GM19043 (cell line): ENCODE measurements around the gene PANX2.

Source experiments
- ATAC-seq: cut with Tn5 transposase; IDR thresholded peaks from one replicate; pipeline ENCODE4 v1.9.1; 2021; ENCODE audit warnings: low read depth; ENCODE audit not compliant: unreplicated experiment

The PANX2 gene

GRCh38 chr22:50209893-50210292 lies 39.4 kb downstream of the PANX2 start:
- ATAC-seq = no peak

- ATAC-seq = no peak
Measured at GRCh38 chr22:50210378-50211139, 40.0 kb downstream of the PANX2 start.

- no peak for ATAC-seq
Measured at GRCh38 chr22:50211147-50211546, 40.6 kb downstream of the PANX2 start.

- ATAC-seq = no peak
Measured at GRCh38 chr22:50213263-50213662, 42.7 kb downstream of the PANX2 start.

- no peak for ATAC-seq
Measured at GRCh38 chr22:50215297-50216054, 44.9 kb downstream of the PANX2 start.

GRCh38 chr22:50216055-50216683 lies 45.6 kb downstream of the PANX2 start:
- no peak for ATAC-seq

- no peak for ATAC-seq
Measured at GRCh38 chr22:50216684-50217520, 46.4 kb downstream of the PANX2 start.

GRCh38 chr22:50217543-50218152 lies 47.1 kb downstream of the PANX2 start:
- ATAC-seq = no peak

- no peak for ATAC-seq
Measured at GRCh38 chr22:50218153-50218995, 47.8 kb downstream of the PANX2 start.

GRCh38 chr22:50218996-50219727 lies 48.6 kb downstream of the PANX2 start:
- no peak for ATAC-seq

- no peak for ATAC-seq
Measured at GRCh38 chr22:50219800-50220602, 49.5 kb downstream of the PANX2 start.

GRCh38 chr22:50220603-50221409 lies 50.3 kb downstream of the PANX2 start:
- ATAC-seq = no peak

GRCh38 chr22:50221410-50222300 lies 51.1 kb downstream of the PANX2 start:
- no peak for ATAC-seq

GRCh38 chr22:50222508-50222907 lies 52.0 kb downstream of the PANX2 start:
- ATAC-seq = no peak

GRCh38 chr22:50224071-50224470 lies 53.5 kb downstream of the PANX2 start:
- no peak for ATAC-seq
